Liver (tissue), 9 donors: ENCODE results near the gene SLC2A5. TPM values are rescaled to one million over a fixed set of nuclear protein-coding genes. Genes with fewer than 3 reads are reported as not detected.

Experiments
- DNase-seq: peaks from one replicate; pipeline ENCODE4 v3.0.0-alpha.2; 2017; ENCODE audit warnings: low spot score
- H3K27ac ChIP-seq, 2 donors: one replicate each; pipeline ENCODE4 v1.7.0; 2013; ENCODE audit warnings: inconsistent platforms in 2 of 2, low read length in 2 of 2, control low read depth in 1 of 2, low read depth in 1 of 2, mild to moderate bottlenecking in 1 of 2
- H3K27me3 ChIP-seq, 4 donors: one replicate each; pipeline versions ENCODE4 v1.6.1 to v1.7.0; 2013; ENCODE audit warnings: low read length in 3 of 4, inconsistent platforms in 1 of 4, mild to moderate bottlenecking in 1 of 4, moderate library complexity in 1 of 4; ENCODE audit not compliant: control insufficient read depth in 4 of 4, insufficient read depth in 4 of 4
- H3K36me3 ChIP-seq, 4 donors: one replicate each; pipeline versions ENCODE4 v1.6.1 to v1.7.0; 2013; ENCODE audit warnings: low read length in 3 of 4, mild to moderate bottlenecking in 3 of 4, low read depth in 1 of 4, moderate library complexity in 1 of 4; ENCODE audit not compliant: control insufficient read depth in 4 of 4, insufficient read depth in 3 of 4
- H3K4me1 ChIP-seq, 4 donors: one replicate each; pipeline versions ENCODE4 v1.6.1 to v1.7.0; 2013; ENCODE audit warnings: low read length in 3 of 4, mild to moderate bottlenecking in 3 of 4, moderate library complexity in 1 of 4; ENCODE audit not compliant: control insufficient read depth in 4 of 4, insufficient read depth in 4 of 4
- H3K4me3 ChIP-seq, 3 donors: one replicate each; pipeline versions ENCODE4 v1.6.1 to v1.7.0; 2013; ENCODE audit warnings: low read length in 3 of 3, control low read depth in 1 of 3, low read depth in 1 of 3, mild to moderate bottlenecking in 1 of 3
- H3K9ac ChIP-seq, 2 donors: one replicate each; pipeline ENCODE4 v1.7.0; 2013; ENCODE audit warnings: low read length in 2 of 2, mild to moderate bottlenecking in 2 of 2, moderate library complexity in 2 of 2, control low read depth in 1 of 2, low read depth in 1 of 2
- H3K9me3 ChIP-seq, 4 donors: one replicate each; pipeline versions ENCODE4 v1.6.1 to v1.7.0; 2013; ENCODE audit warnings: low read length in 3 of 4; ENCODE audit not compliant: control insufficient read depth in 4 of 4
- ATF3 ChIP-seq: IDR thresholded peaks from 2 replicates; pipeline ENCODE4 v1.6.1; 2016; ENCODE audit warnings: antibody characterized with exemption
- EGR1 ChIP-seq, 2 donors: IDR thresholded peaks; 2 replicates each; pipeline ENCODE4 v1.6.1; 2016 to 2018; ENCODE audit warnings: antibody characterized with exemption in 2 of 2, low read depth in 2 of 2
- FOXA1 ChIP-seq: IDR thresholded peaks from 2 replicates; pipeline ENCODE4 v1.6.1; 2016; ENCODE audit warnings: antibody characterized with exemption
- FOXA2 ChIP-seq: IDR thresholded peaks from 2 replicates; pipeline ENCODE4 v1.6.1; 2016; ENCODE audit warnings: antibody characterized with exemption
- GABPA ChIP-seq, 2 donors: IDR thresholded peaks in 1 of 2; conservative IDR thresholded peaks in 1 of 2; 2 replicates each; pipeline ENCODE4 v1.6.1; 2016; ENCODE audit warnings: antibody characterized with exemption in 2 of 2, mild to moderate bottlenecking in 1 of 2, moderate library complexity in 1 of 2
- HNF4A ChIP-seq, 2 donors: conservative IDR thresholded peaks; 2 replicates each; pipeline ENCODE4 v1.6.1; 2016; ENCODE audit warnings: antibody characterized with exemption in 2 of 2, mild to moderate bottlenecking in 2 of 2
- HNF4G ChIP-seq: IDR thresholded peaks from 2 replicates; pipeline ENCODE4 v1.6.1; 2016; ENCODE audit warnings: antibody characterized with exemption
- JUND ChIP-seq, 2 donors: IDR thresholded peaks; 2 replicates each; pipeline ENCODE4 v1.6.1; 2016; ENCODE audit warnings: antibody characterized with exemption in 2 of 2
- NR2F2 ChIP-seq: IDR thresholded peaks from 2 replicates; pipeline ENCODE4 v1.6.1; 2016; ENCODE audit warnings: antibody characterized with exemption
- RAD21 ChIP-seq, 2 donors: IDR thresholded peaks; 2 replicates each; pipeline ENCODE4 v1.6.1; 2016; ENCODE audit warnings: antibody characterized with exemption in 2 of 2, mild to moderate bottlenecking in 2 of 2
- RXRA ChIP-seq, 2 donors: IDR thresholded peaks; 2 replicates each; pipeline ENCODE4 v1.6.1; 2017 to 2018; ENCODE audit warnings: antibody characterized with exemption in 2 of 2, mild to moderate bottlenecking in 1 of 2
- SP1 ChIP-seq: IDR thresholded peaks from 2 replicates; pipeline ENCODE4 v1.6.1; 2018; ENCODE audit warnings: antibody characterized with exemption, mild to moderate bottlenecking
- TAF1 ChIP-seq: conservative IDR thresholded peaks from 2 replicates; pipeline ENCODE4 v1.6.1; 2016; ENCODE audit warnings: antibody characterized with exemption, mild to moderate bottlenecking
- WGBS: extraction: QIAGEN DNeasy Blood & Tissue Kit; methylation state at CpG from one replicate; pipeline ENCODE4 v1.1.7; 2013; 5-methylcytosine and 5-hydroxymethylcytosine counted together
- polyA plus RNA-seq, 2 donors: library from polyadenylated mRNA; stranded (reverse) in 1 of 2; unstranded in 1 of 2; fragments of 200-250 nt in 1 of 2; fragments of >200 nt in 1 of 2; fragmentation: Nextera tagmentation in 1 of 2; extraction: Ambion mirVana in 1 of 2; gene quantifications; one replicate each; pipeline versions ENCODE4 v1.2.1 to v1.2.3, GENCODE V29; 2013 to 2015
- total RNA-seq, 2 donors: library from RNA; depleted of rRNA; stranded (reverse); fragments of >200 nt; gene quantifications; one replicate each; pipeline ENCODE4 v1.2.3, GENCODE V29; 2014
- TF ChIP-seq, protein P1 (sequence below): IDR thresholded peaks from 2 replicates; pipeline ENCODE4 v1.6.1; 2016; ENCODE audit warnings: antibody characterized with exemption, mild to moderate bottlenecking
- TF ChIP-seq, protein P2 (sequence below): fragments of 150-350 bp; IDR thresholded peaks from 2 replicates; pipeline ENCODE4 v1.5.1; 2017; ENCODE audit warnings: improper control_type of control experiment, low read depth, low read length; ENCODE audit not compliant: missing input control
- TF ChIP-seq, protein P3 (sequence below): IDR thresholded peaks from 2 replicates; pipeline ENCODE4 v1.6.1; 2016; ENCODE audit warnings: antibody characterized with exemption
- TF ChIP-seq, protein P4 (sequence below): IDR thresholded peaks from 2 replicates; pipeline ENCODE4 v1.6.1; 2016; ENCODE audit warnings: antibody characterized with exemption
- donor health status: healthy.
- donor health status: healthy.
- donor health status: healthy.
- donor health status: healthy.
- donor health status: healthy.

The SLC2A5 gene
- total and polyA plus RNA-seq, 4 donors: 0.07 to 1.6 (median 0.13) TPM

DNA sequence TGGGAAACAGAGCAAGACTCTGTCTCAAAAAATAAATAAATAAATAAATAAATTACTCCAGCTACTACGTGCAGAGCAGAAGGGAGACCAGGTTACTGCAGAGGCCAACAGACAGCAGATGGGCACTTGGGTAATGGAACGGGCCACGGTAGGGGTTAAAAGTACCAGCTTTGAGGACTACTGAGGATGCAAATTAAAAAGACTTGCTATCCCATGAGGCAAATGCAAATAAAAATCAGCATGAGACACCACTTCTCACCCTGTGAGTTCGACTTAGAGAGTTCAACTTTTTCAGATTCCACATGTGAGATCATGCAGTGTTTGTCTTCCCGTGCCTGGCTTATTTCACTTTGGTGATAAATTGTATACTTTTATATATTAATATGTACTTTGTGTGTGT is 6.6 kb downstream of the SLC2A5 start:
- TF ChIP-seq HNF4G (no peak), FOXA2 (no peak), FOXA1 (no peak), JUND (IDR thresholded peaks at IDR 0.05) (no peak), EGR1 (IDR thresholded peaks at IDR 0.05; ENCODE audit: low read depth in 2 of 2) (no peak), RXRA (IDR thresholded peaks at IDR 0.05) (no peak), SP1 (no peak), HNF4A (conservative IDR thresholded peaks at IDR 0.05) (no peak), RAD21 (IDR thresholded peaks at IDR 0.05) (no peak), GABPA (IDR thresholded peaks at IDR 0.05 in 1 of 2, conservative IDR thresholded peaks at IDR 0.05 in 1 of 2) (no peak), NR2F2 (no peak), TAF1 (no peak), ATF3 (no peak)
- TF ChIP-seq, protein P1, sequence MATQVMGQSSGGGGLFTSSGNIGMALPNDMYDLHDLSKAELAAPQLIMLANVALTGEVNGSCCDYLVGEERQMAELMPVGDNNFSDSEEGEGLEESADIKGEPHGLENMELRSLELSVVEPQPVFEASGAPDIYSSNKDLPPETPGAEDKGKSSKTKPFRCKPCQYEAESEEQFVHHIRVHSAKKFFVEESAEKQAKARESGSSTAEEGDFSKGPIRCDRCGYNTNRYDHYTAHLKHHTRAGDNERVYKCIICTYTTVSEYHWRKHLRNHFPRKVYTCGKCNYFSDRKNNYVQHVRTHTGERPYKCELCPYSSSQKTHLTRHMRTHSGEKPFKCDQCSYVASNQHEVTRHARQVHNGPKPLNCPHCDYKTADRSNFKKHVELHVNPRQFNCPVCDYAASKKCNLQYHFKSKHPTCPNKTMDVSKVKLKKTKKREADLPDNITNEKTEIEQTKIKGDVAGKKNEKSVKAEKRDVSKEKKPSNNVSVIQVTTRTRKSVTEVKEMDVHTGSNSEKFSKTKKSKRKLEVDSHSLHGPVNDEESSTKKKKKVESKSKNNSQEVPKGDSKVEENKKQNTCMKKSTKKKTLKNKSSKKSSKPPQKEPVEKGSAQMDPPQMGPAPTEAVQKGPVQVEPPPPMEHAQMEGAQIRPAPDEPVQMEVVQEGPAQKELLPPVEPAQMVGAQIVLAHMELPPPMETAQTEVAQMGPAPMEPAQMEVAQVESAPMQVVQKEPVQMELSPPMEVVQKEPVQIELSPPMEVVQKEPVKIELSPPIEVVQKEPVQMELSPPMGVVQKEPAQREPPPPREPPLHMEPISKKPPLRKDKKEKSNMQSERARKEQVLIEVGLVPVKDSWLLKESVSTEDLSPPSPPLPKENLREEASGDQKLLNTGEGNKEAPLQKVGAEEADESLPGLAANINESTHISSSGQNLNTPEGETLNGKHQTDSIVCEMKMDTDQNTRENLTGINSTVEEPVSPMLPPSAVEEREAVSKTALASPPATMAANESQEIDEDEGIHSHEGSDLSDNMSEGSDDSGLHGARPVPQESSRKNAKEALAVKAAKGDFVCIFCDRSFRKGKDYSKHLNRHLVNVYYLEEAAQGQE: no peak
- TF ChIP-seq, protein P2, sequence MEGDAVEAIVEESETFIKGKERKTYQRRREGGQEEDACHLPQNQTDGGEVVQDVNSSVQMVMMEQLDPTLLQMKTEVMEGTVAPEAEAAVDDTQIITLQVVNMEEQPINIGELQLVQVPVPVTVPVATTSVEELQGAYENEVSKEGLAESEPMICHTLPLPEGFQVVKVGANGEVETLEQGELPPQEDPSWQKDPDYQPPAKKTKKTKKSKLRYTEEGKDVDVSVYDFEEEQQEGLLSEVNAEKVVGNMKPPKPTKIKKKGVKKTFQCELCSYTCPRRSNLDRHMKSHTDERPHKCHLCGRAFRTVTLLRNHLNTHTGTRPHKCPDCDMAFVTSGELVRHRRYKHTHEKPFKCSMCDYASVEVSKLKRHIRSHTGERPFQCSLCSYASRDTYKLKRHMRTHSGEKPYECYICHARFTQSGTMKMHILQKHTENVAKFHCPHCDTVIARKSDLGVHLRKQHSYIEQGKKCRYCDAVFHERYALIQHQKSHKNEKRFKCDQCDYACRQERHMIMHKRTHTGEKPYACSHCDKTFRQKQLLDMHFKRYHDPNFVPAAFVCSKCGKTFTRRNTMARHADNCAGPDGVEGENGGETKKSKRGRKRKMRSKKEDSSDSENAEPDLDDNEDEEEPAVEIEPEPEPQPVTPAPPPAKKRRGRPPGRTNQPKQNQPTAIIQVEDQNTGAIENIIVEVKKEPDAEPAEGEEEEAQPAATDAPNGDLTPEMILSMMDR: no peak
- TF ChIP-seq, protein P3, sequence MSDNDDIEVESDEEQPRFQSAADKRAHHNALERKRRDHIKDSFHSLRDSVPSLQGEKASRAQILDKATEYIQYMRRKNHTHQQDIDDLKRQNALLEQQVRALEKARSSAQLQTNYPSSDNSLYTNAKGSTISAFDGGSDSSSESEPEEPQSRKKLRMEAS: no peak
- TF ChIP-seq, protein P4, sequence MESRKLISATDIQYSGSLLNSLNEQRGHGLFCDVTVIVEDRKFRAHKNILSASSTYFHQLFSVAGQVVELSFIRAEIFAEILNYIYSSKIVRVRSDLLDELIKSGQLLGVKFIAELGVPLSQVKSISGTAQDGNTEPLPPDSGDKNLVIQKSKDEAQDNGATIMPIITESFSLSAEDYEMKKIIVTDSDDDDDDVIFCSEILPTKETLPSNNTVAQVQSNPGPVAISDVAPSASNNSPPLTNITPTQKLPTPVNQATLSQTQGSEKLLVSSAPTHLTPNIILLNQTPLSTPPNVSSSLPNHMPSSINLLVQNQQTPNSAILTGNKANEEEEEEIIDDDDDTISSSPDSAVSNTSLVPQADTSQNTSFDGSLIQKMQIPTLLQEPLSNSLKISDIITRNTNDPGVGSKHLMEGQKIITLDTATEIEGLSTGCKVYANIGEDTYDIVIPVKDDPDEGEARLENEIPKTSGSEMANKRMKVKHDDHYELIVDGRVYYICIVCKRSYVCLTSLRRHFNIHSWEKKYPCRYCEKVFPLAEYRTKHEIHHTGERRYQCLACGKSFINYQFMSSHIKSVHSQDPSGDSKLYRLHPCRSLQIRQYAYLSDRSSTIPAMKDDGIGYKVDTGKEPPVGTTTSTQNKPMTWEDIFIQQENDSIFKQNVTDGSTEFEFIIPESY: no peak
- DNase-seq: no peak
- H3K4me1 ChIP-seq: no peaks in the 10 kb centered on the region
- H3K27ac ChIP-seq: no peak overlapping the region
- no peak overlapping the region for H3K9ac ChIP-seq
- WGBS: 90% methylated on average over 5 of the region's 5 CpGs
- H3K9me3 ChIP-seq: no peaks in the 10 kb centered on the region
- H3K4me3 ChIP-seq: no peak overlapping the region
- no peaks in the 10 kb centered on the region for H3K27me3 ChIP-seq
- no peaks in the 10 kb centered on the region for H3K36me3 ChIP-seq

DNA sequence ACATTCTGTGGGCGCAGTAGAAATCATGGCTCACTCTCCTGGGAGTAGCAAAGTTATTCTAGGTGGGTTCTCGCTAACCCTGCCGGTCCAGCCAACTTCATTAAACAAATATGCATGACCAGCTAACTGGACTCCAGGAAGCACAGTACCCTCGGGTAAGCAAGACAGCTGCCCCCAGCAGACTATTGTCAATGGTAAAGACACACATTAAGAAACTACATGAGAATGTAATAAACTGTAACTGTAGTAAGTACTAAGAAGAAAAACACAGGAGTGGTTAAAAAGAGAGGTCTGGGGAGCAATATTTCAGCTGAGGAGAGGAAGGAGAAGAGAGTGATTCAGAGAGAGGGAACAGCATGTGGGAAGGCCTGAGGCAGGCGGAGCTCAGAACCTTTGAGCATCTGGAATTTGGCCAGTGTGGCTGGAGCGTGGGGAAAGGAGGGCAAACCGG is 7.4 kb downstream of the SLC2A5 start:
- Histone ChIP-seq H3K9ac (no peak overlapping the region), H3K9me3 (no peaks in the 10 kb centered on the region), H3K36me3 (no peaks in the 10 kb centered on the region), H3K4me3 (no peak overlapping the region), H3K27me3 (no peaks in the 10 kb centered on the region), H3K4me1 (no peaks in the 10 kb centered on the region), H3K27ac (no peak overlapping the region)
- WGBS: 74% methylated on average over 7 of the region's 7 CpGs
- DNase-seq: no peak
- TF ChIP-seq FOXA1 (no peak), NR2F2 (no peak), HNF4G (no peak), RAD21 (IDR thresholded peaks at IDR 0.05) (no peak), SP1 (no peak), JUND (IDR thresholded peaks at IDR 0.05) (no peak), TAF1 (no peak), FOXA2 (no peak)
- TF ChIP-seq, protein P3: no peak
- TF ChIP-seq, protein P2: no peak
- TF ChIP-seq, protein P1: no peak
